Activated CD8-positive, alpha-beta T cell treated with anti-CD3 and anti-CD28 coated beads for 36 hours (primary cell): ENCODE data around the gene CTXN1. TPM values are rescaled to one million over a fixed set of nuclear protein-coding genes. Genes with fewer than 3 reads are reported as not detected.

Experiments
- ATAC-seq: fragments of 200-7000 bp; cut with Tn5 transposase; one replicate; pipeline ENCODE4 v1.10.0; 2021; ENCODE audit warnings: mild to moderate bottlenecking, moderate library complexity
- CTCF ChIA-PET: fragments of 350-600 bp; sonication (Branson Sonifier 250); formaldehyde crosslinking; loops from one replicate; lab custom pipeline; 2021; ENCODE audit warnings: antibody characterized with exemption; lab: Charles Lee
- POLR2A ChIA-PET: fragments of 350-600 bp; sonication (Branson Sonifier 250); formaldehyde crosslinking; loops from one replicate; lab custom pipeline; 2021; ENCODE audit warnings: antibody characterized with exemption; lab: Charles Lee
- DNase-seq: peaks from one replicate; pipeline ENCODE4 v3.0.0-alpha.2; 2020
- H3K27ac Mint-ChIP-seq: one replicate; pipeline ENCODE4 v1.8.0; 2021; ENCODE audit warnings: mild to moderate bottlenecking, mixed read lengths
- H3K27me3 Mint-ChIP-seq: one replicate; pipeline ENCODE4 v1.8.0; 2021; ENCODE audit warnings: mixed read lengths
- H3K36me3 Mint-ChIP-seq: one replicate; pipeline ENCODE4 v1.8.0; 2021; ENCODE audit warnings: low read depth, mixed read lengths
- H3K4me1 Mint-ChIP-seq: one replicate; pipeline ENCODE4 v1.8.0; 2021; ENCODE audit warnings: low read depth, mixed read lengths
- H3K4me3 Mint-ChIP-seq: one replicate; pipeline ENCODE4 v1.8.0; 2021; ENCODE audit warnings: mild to moderate bottlenecking, moderate library complexity, mixed read lengths
- H3K9me3 Mint-ChIP-seq: one replicate; pipeline ENCODE4 v1.8.0; 2021; ENCODE audit warnings: mixed read lengths
- CTCF ChIP-seq: fragments of 200-600 bp; IDR thresholded peaks from one replicate; pipeline ENCODE4 v1.8.0; 2022; ENCODE audit warnings: antibody characterized with exemption, mild to moderate bottlenecking
- intact Hi-C: fragments of 100-400 bp; cut with micrococcal nuclease; formaldehyde crosslinking; loops from one replicate; pipeline ENCODE4 v1.10.0; 2022
- total RNA-seq, 2 experiments: library from RNA; stranded (reverse); gene quantifications; one replicate each; pipeline ENCODE4 v1.2.3, GENCODE V29; 2021

CTXN1 gene
- total RNA-seq, 2 experiments from 2014 or later = 0.74 to 0.87 TPM

GRCh38 chr19:7913652-7914051 lies 12.3 kb downstream of the CTXN1 start:
- no peak overlapping the region for H3K4me3 Mint-ChIP-seq
- intact Hi-C loops = no loop called here

GRCh38 chr19:7912697-7913564 lies 13.0 kb downstream of the CTXN1 start:
- DNase-seq (no peak), ATAC-seq (no peak)
- no peak for TF ChIP-seq CTCF
- Mint-ChIP-seq H3K4me1 (peaks cover 16% of the 10 kb centered on the region), H3K4me3 (no peak overlapping the region), H3K27me3 (peaks cover 14% of the 10 kb centered on the region), H3K27ac (no peak overlapping the region), H3K9me3 (no peaks in the 10 kb centered on the region), H3K36me3 (peaks cover 19% of the 10 kb centered on the region)
- intact Hi-C loops = no loop called here
- POLR2A ChIA-PET = interaction anchor here (0.5 kb wide), 1 partner anchor 307 kb away, joined by 3 read pairs; no protein-coding TSS in a partner anchor
- CTCF ChIA-PET = no interaction called here

More at GRCh38 chr19:7913652-7914051, 12.3 kb downstream of the CTXN1 start:
- Mint-ChIP-seq H3K4me1 (peaks cover 17% of the 10 kb centered on the region), H3K9me3 (no peaks in the 10 kb centered on the region), H3K36me3 (peaks cover 19% of the 10 kb centered on the region), H3K27me3 (peaks cover 19% of the 10 kb centered on the region), H3K27ac (no peak overlapping the region)
- DNase-seq (no peak), ATAC-seq (no peak)
- ChIA-PET CTCF (no interaction called here), POLR2A (interaction anchor here (0.5 kb wide), 1 partner anchor 308 kb away, joined by 3 read pairs; no protein-coding TSS in a partner anchor)
- no peak for TF ChIP-seq CTCF

GRCh38 chr19:7912144-7912696 lies 13.7 kb downstream of the CTXN1 start:
- Mint-ChIP-seq H3K27me3 (peaks cover 12% of the 10 kb centered on the region), H3K4me1 (peaks cover 11% of the 10 kb centered on the region), H3K4me3 (no peak overlapping the region), H3K9me3 (no peaks in the 10 kb centered on the region), H3K36me3 (peaks cover 19% of the 10 kb centered on the region), H3K27ac (no peak overlapping the region)
- CTCF ChIA-PET = no interaction called here
- no peak for TF ChIP-seq CTCF
- DNase-seq (no peak), ATAC-seq (no peak)
- intact Hi-C loops = no loop called here
- POLR2A ChIA-PET = interaction anchor here (0.5 kb wide), 1 partner anchor 54 kb away, joined by 3 read pairs; no protein-coding TSS in a partner anchor

GRCh38 chr19:7911508-7912143 lies 14.3 kb downstream of the CTXN1 start:
- H3K9me3 Mint-ChIP-seq = no peaks in the 10 kb centered on the region
- ChIA-PET CTCF (no interaction called here), POLR2A (interaction anchor here (0.5 kb wide), 1 partner anchor 53 kb away, joined by 3 read pairs; no protein-coding TSS in a partner anchor)
- ATAC-seq (no peak), DNase-seq (no peak)
- H3K4me3 Mint-ChIP-seq = no peak overlapping the region
- H3K36me3 Mint-ChIP-seq = peaks cover 19% of the 10 kb centered on the region
- no peak overlapping the region for H3K27ac Mint-ChIP-seq
- intact Hi-C loops = no loop called here
- peaks cover 8% of the 10 kb centered on the region for H3K27me3 Mint-ChIP-seq
- H3K4me1 Mint-ChIP-seq = peaks cover 7% of the 10 kb centered on the region
- no peak for TF ChIP-seq CTCF
